A673 (cell line): ENCODE data around the gene DDX41. TPM values are rescaled to one million over a fixed set of nuclear protein-coding genes. Genes with fewer than 3 reads are reported as not detected.
"Not testable (repeated sequence)": the region's sequence is repeated elsewhere in the genome, so short reads cannot be mapped to it uniquely, and the experiment has no call there.

ENCODE experiments used
- Bru-seq: library from RNA; stranded (reverse); fragments of 400-500 nt; gene quantifications from one replicate; lab custom pipeline; 2021; lab: Mats Ljungman, UMichigan
- BruChase-seq, 2 experiments: library from RNA; stranded (reverse); fragments of 400-500 nt; gene quantifications; one replicate each; lab custom pipeline; 2021; lab: Mats Ljungman, UMichigan
- BruUV-seq: library from RNA; stranded (reverse); fragments of 400-500 nt; replicated peaks from 2 replicates; lab custom pipeline; 2021; lab: Mats Ljungman, UMichigan
- CTCF ChIA-PET: fragments of 300-600 bp; sonication (Branson Sonifier 250); formaldehyde crosslinking; loops from one replicate; lab custom pipeline; 2022; ENCODE audit warnings: antibody characterized with exemption; lab: Charles Lee
- POLR2A ChIA-PET: fragments of 300-600 bp; sonication (Branson Sonifier 250); formaldehyde crosslinking; loops from one replicate; lab custom pipeline; 2022; ENCODE audit warnings: antibody characterized with exemption; ENCODE audit not compliant: low non-redundant PET; lab: Charles Lee
- DNase-seq: peaks from one replicate; pipeline ENCODE4 v3.0.0-alpha.2; 2015; ENCODE audit warnings: low spot score
- H3K27ac ChIP-seq: fragments of 200-600 bp; sonication (generic); 2 replicates; pipeline ENCODE4 v1.5.1; 2016; ENCODE audit warnings: mixed run types, low read depth, mild to moderate bottlenecking, mixed read lengths, antibody characterized with exemption, low read length; ENCODE audit not compliant: poor library complexity, severe bottlenecking
- H3K27me3 ChIP-seq: fragments of 200-600 bp; sonication (generic); replicated peaks from 2 replicates; pipeline ENCODE4 v1.6.1; 2017; ENCODE audit warnings: mixed run types, low read depth, mild to moderate bottlenecking, mixed read lengths, antibody characterized with exemption, low read length; ENCODE audit not compliant: insufficient read depth, poor library complexity
- H3K36me3 ChIP-seq: fragments of 200-600 bp; sonication (generic); 2 replicates; pipeline ENCODE4 v1.6.1; 2016; ENCODE audit warnings: mixed run types, mild to moderate bottlenecking, mixed read lengths, antibody characterized with exemption, low read length; ENCODE audit not compliant: insufficient read depth, poor library complexity, severe bottlenecking
- H3K4me1 ChIP-seq: fragments of 200-600 bp; sonication (generic); 2 replicates; pipeline ENCODE4 v1.6.1; 2017; ENCODE audit warnings: mixed run types, mild to moderate bottlenecking, mixed read lengths, antibody characterized with exemption, low read length; ENCODE audit not compliant: insufficient read depth, poor library complexity, severe bottlenecking
- H3K4me3 ChIP-seq: fragments of 200-600 bp; sonication (generic); 2 replicates; pipeline ENCODE4 v1.5.1; 2016; ENCODE audit warnings: low read depth, mixed run types, mild to moderate bottlenecking, mixed read lengths, low read length; ENCODE audit not compliant: poor library complexity, severe bottlenecking
- H3K9me3 ChIP-seq: fragments of 200-600 bp; sonication (generic); 2 replicates; pipeline ENCODE4 v1.6.1; 2016; ENCODE audit warnings: mixed run types, low read depth, mild to moderate bottlenecking, mixed read lengths, antibody characterized with exemption, low read length; ENCODE audit not compliant: poor library complexity, severe bottlenecking
- EZH2 ChIP-seq: fragments of 200-600 bp; sonication (generic); IDR thresholded peaks from 2 replicates; pipeline ENCODE4 v1.6.1; 2017; ENCODE audit warnings: borderline replicate concordance, low read depth, mild to moderate bottlenecking, mixed read lengths, antibody characterized with exemption, low read length; ENCODE audit not compliant: poor library complexity, severe bottlenecking
- intact Hi-C: fragments of 100-400 bp; cut with micrococcal nuclease; formaldehyde crosslinking; loops from one replicate; pipeline ENCODE4 v1.10.0; 2022; ENCODE audit not compliant: unreplicated experiment
- long read RNA-seq: library from polyadenylated mRNA; stranded (forward); transcript quantifications from one replicate; pipeline ENCODE4 v2.0.0, GENCODE V29; 2022
- total RNA-seq: library from RNA; stranded (reverse); gene quantifications from 2 replicates; pipeline ENCODE4 v1.2.3, GENCODE V29; 2021
- TF ChIP-seq, protein P1 (sequence below): fragments of 300-800, 200-600 bp; sonication (generic); conservative IDR thresholded peaks from 2 replicates; pipeline ENCODE4 v1.5.1; 2017; ENCODE audit warnings: low read depth, mild to moderate bottlenecking, antibody characterized with exemption, low read length, moderate library complexity, mixed read lengths

DDX41 gene
- total RNA-seq (82.3 and 87.7 TPM in 2 replicates), Bru-seq, nascent RNA (percentile 64 among the genes with signal in this experiment), BruChase-seq, experiment 1, labeled RNA remaining after a 2-hour chase (percentile 76 among the genes with signal in this experiment), BruChase-seq, experiment 2, labeled RNA remaining after a 6-hour chase (percentile 85 among the genes with signal in this experiment)
- long read RNA-seq, transcript DDX41-208 (17 exons, 2,607 nt), result major isoform, 50 of 78 reads
- long read RNA-seq, transcript DDX41-201 (16 exons, 2,137 nt), result minor isoform, 11 of 78 reads
- long read RNA-seq, partial matches to known transcripts, result 6 of 78 reads
- long read RNA-seq, other reads (novel, unspliced or antisense), result 9 of 78 reads

DNA sequence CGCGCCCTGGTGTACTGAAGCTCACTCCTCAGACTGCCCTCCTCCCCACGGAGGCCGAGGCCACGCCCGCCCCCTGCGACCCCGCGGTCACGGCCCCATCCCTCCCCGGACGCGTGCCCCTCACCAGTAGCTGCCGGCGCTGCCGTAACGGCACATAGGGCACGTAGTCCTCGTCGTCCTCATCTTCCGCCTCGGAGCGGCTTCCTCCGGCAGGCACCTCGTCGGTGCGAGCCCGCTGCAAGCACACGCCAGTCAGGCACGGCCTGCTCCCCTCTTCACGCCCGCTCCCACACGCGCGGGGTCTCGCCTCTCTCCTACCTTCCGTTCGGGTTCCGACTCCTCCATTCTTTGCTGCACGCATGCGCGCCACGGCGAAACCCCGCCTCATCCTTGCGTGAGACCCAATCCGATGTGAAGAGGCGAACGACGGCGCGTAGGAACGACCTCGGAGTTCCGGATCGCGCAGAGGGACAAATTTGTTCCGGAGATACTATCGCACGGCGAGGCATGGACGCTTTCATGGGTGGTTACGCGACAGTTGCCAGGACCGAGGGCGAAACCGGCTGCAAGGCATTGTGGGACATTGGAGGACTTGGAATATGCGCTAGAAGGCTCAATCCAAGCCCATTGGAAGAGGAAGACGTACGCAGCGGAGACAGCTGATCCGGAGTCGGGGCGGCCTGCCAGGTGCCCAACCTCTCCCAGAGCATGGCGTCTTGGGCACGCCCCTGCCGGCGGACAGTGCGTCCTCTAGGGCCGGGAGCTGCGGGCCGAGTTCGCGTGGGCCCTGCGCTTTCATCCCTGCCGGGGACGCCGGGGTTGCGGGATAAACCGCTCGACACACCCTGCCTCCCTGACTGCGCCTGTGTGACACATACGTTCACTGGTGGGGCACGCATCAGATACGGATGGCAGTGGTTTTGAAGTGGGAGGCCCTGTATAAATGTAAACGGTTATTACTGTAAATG, at the start of gene DDX41:
Gene DDX41, minus strand, starts transcription at position 361 of the 968 bp plus-strand sequence. Its CDS starts 16 bp downstream, at position 345.
- Histone ChIP-seq H3K4me3 (peak within 1 kb of the TSS; percentile 90), H3K9me3 (no peaks in the 10 kb centered on the region), H3K27me3 (no peaks in the 10 kb centered on the region), H3K36me3 (peaks cover 45% of the 10 kb centered on the region), H3K4me1 (no peaks in the 10 kb centered on the region), H3K27ac (peak within 1 kb of the TSS; percentile 88)
- BruUV-seq, result no TSS peak
- TF ChIP-seq EZH2, result no peak
- TF ChIP-seq, protein P1, sequence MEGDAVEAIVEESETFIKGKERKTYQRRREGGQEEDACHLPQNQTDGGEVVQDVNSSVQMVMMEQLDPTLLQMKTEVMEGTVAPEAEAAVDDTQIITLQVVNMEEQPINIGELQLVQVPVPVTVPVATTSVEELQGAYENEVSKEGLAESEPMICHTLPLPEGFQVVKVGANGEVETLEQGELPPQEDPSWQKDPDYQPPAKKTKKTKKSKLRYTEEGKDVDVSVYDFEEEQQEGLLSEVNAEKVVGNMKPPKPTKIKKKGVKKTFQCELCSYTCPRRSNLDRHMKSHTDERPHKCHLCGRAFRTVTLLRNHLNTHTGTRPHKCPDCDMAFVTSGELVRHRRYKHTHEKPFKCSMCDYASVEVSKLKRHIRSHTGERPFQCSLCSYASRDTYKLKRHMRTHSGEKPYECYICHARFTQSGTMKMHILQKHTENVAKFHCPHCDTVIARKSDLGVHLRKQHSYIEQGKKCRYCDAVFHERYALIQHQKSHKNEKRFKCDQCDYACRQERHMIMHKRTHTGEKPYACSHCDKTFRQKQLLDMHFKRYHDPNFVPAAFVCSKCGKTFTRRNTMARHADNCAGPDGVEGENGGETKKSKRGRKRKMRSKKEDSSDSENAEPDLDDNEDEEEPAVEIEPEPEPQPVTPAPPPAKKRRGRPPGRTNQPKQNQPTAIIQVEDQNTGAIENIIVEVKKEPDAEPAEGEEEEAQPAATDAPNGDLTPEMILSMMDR, result no peak
- intact Hi-C loops, result no loop called here
- ChIA-PET POLR2A (interaction anchor here (0.7 kb wide), 1 partner anchor 91 kb away, joined by 4 read pairs; no protein-coding TSS in a partner anchor), CTCF (interaction anchor here (0.6 to 0.7 kb wide), 2 partner anchors 20 to 26 kb away, joined by 3 read pairs; partner anchors contain the start of gene PDLIM7)
- peak; percentile 97 for DNase-seq

DNA sequence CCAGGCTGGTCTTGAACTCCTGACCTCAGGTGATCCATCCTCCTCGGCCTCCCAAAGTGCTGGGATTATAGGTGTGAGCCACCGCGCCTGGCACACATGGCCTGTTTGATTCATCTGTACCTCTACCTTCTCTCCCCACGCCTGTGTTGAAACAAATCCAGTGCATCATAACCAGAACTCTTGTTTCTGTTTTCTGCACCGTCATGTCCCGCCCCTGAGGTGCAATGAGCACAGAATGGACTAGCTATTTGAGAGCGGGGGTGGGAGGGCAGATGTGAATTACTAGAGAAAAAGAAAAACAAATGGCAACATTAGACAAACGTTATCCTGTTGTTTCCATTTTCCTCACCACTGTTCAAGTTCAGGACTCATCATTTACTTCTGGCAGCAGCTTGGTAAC, 48.3 kb upstream of the DDX41 start:
- intact Hi-C loops, result no loop called here
- POLR2A ChIA-PET, result no interaction called here
- no peaks in the 10 kb centered on the region for H3K9me3 ChIP-seq
- H3K27ac ChIP-seq, result no peak overlapping the region
- H3K27me3 ChIP-seq, result no peaks in the 10 kb centered on the region
- BruUV-seq, result no TSS peak
- no peak for DNase-seq
- no peaks in the 10 kb centered on the region for H3K36me3 ChIP-seq
- CTCF ChIA-PET, result no interaction called here
- no peaks in the 10 kb centered on the region for H3K4me1 ChIP-seq
- TF ChIP-seq, protein P1, result no peak
- TF ChIP-seq EZH2, result no peak
- no peak overlapping the region for H3K4me3 ChIP-seq

DNA sequence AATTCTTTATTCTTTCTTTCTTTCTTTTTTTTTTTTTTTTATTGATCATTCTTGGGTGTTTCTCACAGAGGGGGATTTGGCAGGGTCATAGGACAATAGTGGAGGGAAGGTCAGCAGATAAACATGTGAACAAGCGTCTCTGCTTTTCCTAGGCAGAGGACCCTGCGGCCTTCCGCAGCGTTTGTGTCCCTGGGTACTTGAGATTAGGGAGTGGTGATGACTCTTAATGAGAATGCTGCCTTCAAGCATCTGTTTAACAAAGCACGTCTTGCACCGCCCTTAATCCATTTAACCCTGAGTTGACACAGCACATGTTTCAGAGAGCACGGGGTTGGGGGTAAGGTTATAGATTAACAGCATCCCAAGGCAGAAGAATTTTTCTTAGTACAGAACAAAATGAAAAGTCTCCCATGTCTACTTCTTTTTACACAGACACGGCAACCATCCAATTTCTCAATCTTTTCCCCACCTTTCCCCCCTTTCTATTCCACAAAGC, 42.7 kb upstream of the DDX41 start:
- H3K36me3 ChIP-seq, CTCF ChIA-PET, H3K27ac ChIP-seq, intact Hi-C loops, BruUV-seq, H3K4me3 ChIP-seq, H3K4me1 ChIP-seq, H3K9me3 ChIP-seq, POLR2A ChIA-PET, DNase-seq, H3K27me3 ChIP-seq: not testable (repeated sequence)
